SIG-M5 (cell line): Measurements from ENCODE around the gene VAMP3.
"Not testable (repeated sequence)": the region's sequence is repeated elsewhere in the genome, so short reads cannot be mapped to it uniquely, and the experiment has no call there.

Experiments
- DNase-seq: peaks from one replicate; lab custom pipeline; 2025; lab: John Stamatoyannopoulos, UW

VAMP3 gene

DNA sequence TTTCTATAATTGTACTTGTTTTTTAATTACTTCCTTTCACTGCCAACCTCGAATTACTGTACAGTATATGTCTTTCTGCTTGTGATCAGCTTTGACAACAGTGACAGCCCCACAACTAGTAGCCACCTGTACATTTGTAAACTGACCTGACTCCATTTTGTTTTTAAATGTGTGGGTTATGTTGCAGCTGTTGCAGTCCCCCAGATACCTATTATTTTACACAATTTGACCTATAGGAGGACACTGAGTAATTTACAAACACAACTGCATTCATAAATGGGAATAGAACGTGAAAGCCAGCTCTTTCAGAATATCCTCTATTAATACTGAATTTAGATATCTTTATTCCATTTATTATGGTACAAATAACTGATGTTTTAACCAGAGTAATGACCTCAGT is 2.5 kb upstream of the VAMP3 start:
- DNase-seq, result no peak

DNA sequence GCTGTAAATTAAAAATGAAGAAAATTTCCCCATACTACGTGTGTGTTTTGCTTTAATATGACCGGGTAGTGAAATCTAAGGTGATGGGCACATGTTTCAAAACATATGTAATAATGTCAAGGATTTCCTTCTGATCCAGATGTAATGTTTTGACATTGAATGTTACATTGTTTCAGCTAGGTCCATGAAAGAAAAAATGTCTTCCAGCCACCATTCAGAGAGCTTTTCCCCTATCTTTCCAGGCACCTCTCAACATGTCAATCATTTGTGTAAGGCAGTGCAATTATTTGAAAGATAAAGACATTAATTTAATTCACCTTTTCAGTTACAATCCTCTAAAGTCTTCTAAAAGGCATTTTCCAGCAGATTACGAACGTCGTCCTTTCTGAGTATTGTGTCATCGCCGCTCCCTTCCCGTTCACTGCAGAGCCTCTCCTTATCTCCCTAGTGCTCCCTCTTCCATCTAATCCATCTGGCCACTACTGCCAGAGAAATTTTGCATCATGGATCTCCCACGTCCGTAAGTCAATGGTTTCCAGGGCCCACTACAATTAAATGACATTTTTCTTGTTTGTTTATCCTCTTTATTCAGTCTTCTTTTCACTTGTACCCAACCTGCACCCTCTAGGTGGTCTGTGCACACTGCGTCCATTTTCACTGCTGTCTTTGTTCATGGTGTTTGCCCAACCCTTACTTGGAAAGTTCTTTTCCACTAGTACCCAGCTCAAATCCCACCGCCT is 1.3 kb upstream of the VAMP3 start:
- DNase-seq, result no peak

DNA sequence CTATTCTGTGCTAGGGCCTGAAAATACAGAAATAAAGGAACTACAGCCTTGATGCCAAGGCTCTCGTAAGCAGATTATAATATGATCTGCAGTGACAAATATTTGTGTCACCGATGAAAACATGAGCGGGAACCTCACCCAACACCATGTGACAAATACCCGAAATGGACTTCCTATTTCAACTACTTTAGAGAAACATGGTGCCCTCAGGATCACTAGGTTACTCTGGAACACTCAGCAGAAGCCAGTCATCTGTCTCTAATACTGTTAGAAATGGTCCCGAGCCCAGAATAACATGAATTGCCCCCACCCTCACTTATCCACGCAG is 463 bp upstream of the VAMP3 start:
- no peak for DNase-seq

DNA sequence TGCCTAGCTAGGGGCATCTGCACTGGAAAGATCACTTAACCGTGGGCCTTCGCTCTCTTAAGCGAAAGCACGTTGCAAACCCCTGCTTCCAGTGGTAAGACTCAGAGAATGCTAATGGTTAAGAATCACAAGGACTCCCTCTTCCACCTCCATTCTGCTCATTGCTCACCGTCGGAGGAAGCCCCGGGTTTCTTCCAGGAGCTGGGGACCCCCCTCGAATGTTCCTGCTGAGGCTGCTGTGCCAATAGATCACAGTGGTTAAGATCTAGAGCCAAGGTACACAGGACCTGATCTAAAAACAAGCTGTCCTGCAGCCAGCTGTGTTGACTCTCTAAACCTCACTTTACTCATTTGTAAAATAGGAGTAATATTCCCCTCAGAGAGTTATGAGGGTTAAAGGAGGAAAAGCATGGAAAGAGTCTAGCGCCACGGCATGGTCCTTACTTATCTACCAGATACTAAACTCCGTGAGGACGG is 765 bp downstream of the VAMP3 start:
- no peak for DNase-seq

DNA sequence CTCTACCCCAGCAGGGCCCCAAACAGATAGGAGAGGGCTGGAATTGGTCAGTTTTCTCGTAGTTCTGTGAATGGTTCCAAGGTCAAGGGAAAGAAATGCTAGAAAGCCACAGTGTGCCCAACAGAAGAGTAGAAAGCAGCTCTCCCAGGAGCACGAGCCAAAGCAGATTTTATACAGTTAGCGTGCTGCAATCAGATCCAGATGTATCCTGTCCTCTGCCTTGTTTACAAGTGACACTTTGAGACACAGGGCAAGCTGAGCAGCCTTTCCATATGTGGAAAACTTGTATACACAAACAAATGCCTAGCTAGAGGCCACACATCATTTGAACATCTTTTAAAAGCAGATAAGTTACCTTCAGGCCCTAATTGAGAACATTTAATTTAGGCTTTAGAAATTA is 6.5 kb downstream of the VAMP3 start:
- no peak for DNase-seq

DNA sequence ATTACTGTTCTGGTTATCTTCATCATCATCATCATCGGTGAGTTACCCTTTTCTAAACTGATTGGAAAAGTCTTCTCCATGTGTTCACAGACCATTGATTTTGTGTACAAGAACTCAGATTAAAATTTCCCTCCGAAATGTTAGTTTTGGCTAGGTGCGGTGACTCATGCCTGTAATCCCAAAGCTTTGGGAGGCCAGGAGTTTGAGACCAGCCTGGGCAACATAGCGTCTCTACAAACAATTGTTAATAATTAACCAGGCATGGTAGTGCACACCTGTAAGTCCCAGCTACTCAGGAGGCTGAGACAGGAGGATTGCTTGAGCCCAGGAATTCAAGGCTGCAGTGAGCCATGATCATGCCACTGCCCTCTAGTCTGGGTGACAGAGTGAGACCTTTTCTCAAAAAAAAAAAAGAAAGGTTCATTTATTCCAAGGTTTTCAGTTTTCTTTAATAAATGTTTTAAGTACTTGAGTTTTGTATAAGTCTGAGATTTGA is 7.1 kb downstream of the VAMP3 start:
- no peak for DNase-seq

DNA sequence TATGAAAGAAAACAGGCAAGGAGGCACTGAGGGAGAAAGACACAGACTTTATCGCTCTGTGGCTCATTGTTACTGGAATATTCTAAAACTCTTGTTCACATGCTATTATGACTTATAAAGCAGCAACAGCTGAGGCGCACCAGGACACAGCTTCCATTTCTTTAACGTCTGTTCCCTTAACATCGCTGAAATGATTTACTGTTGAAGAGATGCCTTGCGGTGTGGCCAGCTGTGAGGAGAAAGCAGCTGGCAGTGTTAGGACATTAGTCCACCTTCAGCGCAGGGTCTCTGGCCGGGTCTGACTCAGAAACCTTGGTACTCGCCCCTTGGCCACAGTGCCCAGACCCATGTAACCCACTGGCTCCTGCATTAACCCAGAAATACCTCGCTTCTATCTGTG is 9.9 kb downstream of the VAMP3 start:
- no peak for DNase-seq

DNA sequence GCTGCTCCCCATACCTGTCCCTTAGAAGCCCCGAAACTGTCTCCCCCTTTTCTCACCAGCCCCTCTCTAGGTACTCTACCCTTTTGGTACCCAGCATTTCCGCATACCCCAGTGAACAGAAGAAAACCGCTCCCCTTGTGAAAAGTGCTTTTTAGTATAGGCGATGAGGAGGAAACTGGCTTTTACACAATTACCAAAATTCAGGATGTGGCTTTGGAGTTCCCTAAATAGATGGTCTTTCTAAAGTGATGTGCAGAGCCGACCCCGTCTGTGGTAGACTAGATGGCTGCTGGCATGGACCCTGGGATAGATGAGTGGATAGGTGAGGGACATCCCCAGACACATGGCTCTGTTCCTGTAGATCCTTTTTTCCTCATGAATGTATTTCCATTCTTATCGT is 10.4 kb downstream of the VAMP3 start:
- DNase-seq, result no peak

DNA sequence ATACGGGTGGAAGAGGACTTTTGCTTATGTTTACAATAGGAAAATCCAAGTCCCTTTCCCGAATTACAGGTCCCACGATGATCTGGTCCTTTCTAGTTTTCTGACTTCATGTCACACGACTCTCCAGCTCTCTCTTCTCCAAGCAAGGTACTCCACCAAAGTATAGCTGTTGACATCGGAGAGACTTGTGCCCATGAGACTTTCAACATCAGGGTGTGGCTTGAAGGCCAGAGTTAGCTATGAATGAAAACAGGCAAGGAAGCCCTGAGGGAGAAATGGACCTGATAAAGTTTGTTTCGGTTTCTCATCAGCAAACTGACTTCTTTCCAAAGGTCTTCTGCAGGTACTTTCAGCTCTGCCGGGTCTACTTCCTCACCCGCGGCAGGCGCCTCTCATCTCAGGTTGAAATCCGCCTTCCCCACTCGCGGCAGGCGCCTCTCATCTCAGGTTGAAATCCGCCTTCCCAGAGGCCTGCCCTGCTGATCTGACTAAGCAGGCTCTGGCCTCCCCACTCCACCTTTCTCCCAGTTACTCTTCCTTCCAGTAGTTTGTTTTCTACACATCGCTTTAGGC is 10.9 kb downstream of the VAMP3 start:
- no peak for DNase-seq

DNA sequence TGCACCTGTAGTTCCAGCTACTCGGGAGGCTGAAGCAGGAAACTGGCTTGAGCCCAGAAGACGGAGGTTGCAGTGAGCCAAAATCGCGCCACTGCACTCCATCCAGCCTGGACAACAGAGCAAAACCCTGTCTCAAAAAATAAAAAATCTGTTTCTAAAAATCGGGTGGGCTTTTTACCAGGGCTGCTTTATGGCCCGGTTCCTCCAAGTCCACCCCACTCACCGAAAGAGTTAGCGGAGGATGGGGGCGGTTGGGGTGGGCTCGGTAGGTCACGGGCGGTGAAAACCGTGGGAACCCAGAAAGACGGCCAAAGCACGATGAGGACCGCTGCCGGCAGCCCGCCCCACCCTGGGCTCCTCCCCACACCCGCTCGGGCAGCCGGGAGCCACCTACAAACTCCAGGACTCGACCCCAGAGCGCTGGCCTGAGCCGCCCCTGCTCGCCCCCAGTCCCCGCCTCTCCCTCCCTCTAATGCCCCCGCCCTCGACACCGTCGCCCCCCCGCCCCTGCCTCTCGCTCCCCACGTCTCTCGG is 12.1 kb downstream of the VAMP3 start:
- no peak for DNase-seq

DNA sequence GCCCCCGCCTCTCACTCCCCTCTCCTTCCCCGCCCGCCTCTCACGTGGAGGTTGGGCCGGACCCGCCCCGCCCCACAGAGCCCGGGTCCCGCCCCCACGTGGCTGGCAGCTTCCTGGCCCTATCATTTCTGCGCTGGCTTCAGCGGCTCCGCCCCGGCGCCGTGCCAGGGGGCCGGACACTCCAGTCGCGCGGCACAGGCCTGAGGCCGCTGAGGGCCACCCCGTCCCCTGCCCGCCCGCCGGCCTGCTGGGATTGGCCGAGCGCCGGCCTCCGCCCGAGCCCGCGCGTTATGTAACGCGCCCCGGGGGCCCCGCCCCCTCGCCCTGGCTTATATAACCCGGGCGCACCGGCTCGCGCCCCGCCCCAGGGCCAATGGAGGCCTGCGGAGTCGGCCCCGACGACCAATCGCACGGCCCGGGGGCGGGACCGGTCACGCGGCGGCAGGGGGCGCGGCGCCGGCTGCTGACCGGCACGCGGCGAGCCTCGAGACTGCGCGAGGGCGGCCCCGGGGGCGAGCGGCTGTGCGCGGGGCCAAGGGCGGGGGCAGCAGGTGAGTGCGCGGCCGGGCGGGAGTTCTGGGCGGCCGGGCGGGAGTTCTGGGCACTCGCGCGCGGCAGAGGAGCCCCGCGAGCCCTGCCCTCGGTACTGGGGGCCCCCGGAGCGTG is 12.9 kb downstream of the VAMP3 start, which contains the start of gene PER3:
TSS of gene PER3 (plus strand) at position 466 of the 666 bp plus-strand sequence. CDS start 587 bp downstream, outside the sequence.
- no peak for DNase-seq

DNA sequence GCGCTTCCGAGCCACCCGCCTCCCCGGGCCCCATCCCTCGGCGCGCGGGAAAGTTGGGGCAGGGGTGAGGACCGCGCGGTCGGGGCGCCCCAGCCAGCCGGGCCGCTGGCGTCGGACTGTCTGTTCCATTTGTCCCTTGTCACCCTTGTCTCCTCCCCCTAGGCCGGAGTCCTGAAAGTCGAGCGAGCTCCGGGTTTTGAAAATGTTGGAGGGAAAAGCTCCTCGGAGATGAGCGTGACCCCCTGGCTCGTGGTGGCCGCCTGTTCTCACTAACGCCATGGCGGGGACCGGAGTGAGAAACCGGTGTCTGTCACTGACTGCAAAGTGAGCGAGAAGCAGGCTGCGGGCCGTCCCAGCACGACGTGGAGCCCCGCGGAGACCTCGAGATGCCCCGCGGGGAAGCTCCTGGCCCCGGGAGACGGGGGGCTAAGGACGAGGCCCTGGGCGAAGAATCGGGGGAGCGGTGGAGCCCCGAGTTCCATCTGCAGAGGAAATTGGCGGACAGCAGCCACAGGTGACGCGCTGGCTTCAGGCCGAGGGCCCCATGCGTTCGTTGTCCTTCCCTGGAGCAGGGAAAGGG is 13.5 kb downstream of the VAMP3 start:
- DNase-seq, result no peak

DNA sequence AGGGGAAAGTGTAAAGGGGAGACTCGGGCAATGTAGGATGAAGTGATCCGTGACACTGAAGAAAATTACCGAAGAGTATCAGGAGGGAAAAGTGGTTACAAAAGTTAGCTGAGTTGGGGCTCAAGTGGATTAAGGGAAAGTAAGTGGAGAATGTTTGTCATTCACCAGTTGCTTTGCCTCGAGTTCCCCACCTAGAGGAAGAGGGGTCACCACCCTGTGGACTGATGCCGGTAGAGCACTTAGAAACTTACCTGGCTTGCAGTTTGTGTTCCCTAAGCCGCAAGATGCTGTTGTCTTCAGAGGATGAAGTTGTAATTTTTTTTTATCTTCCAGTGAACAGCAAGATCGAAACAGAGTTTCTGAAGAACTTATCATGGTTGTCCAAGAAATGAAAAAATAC is 14.0 kb downstream of the VAMP3 start:
- no peak for DNase-seq

DNA sequence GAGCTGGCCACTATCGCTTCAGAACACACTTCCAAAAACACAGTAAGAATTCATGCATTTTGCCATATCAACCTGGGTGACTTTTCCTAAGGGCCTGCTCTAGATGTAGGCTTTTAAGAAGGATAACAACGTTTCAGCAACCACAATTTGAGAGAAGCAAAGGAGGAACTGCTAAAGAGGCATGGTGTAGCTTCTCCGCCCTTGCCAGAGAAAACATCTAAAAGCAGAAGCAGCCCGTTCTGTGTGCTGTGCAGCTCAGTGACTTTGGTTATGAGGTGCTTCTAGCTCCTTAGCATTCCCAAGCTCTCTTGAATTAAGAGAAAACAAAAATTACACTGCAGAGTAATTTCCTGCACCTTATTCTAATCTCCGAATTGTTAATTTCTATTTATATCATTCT is 15.7 kb downstream of the VAMP3 start:
- DNase-seq, result no peak

DNA sequence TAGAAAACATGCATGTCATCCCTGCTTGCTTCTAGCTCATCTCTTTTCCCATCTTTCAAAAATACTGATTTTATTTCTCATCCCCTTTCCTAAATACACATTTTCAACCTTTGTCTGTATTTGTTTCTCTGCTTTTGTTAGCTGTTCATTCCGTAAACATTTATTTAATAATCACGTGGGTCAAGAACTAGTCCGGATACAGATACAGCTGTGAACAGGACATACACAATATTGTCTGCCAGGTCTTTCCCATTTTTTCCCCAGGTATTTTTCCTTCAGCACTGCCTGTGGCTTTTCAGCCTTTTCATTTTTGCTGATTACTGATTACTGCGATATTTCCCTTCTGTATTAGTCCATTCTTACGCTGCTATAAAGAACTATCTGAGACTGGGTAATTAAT is 18.7 kb downstream of the VAMP3 start:
- DNase-seq, result no peak

DNA sequence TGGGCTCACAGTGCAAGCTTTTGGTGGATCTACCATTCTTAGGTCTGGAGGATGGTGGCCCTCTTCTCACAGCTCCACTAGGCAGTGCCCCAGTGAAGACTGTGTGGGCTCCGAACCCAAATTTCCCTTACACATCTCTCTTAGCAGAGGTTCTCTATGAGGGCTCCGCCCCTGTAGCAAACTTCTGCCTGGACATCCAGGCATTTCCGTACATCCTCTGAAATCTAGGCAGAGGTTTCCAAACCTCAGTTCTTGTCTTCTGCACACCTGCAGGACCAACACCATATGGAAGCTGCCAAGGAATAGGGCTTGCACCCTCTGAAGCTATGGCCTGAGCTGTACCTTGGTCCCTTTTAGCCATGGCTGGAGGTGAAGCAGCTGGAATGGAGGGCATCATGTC is 19.9 kb downstream of the VAMP3 start:
- not testable (repeated sequence) for DNase-seq

DNA sequence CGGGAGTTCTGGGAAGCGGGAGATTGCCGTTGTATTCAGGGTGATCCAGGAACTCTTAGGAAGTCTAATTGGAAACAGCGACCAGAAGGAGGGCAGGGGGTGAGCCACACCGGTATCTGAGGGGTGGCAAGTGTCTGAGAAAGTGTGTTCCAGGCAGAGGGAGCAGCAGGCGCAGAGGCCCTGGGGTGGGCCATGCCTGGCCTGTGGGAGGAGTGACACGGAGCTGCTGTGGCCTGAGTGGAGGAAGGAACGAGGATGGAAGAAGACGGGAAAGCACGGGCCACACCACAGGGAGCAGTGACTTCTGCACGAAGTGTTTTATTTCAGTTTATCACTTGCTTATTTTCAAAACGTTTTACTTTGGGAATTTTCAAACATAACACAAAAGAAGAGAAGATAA is 24.3 kb downstream of the VAMP3 start:
- no peak for DNase-seq

DNA sequence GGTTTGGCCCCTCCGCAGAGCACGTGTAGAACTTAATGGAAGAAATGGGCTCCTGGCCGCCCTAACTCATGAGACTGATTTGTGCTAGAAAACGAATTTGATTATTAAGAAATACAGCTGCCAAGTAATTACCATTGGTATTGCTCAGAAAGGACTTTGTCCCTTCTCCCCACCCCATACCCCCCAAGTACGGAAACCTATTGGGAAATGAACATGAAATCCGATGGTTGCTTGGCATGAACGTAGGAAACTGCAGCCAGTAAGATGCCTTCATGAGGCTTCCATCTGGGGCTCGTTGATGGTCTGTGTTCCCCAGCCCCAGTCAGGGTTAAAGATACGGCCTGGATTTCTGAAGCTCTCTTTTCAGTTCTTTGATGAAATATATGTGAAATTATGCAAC is 34.4 kb downstream of the VAMP3 start:
- DNase-seq, result no peak

DNA sequence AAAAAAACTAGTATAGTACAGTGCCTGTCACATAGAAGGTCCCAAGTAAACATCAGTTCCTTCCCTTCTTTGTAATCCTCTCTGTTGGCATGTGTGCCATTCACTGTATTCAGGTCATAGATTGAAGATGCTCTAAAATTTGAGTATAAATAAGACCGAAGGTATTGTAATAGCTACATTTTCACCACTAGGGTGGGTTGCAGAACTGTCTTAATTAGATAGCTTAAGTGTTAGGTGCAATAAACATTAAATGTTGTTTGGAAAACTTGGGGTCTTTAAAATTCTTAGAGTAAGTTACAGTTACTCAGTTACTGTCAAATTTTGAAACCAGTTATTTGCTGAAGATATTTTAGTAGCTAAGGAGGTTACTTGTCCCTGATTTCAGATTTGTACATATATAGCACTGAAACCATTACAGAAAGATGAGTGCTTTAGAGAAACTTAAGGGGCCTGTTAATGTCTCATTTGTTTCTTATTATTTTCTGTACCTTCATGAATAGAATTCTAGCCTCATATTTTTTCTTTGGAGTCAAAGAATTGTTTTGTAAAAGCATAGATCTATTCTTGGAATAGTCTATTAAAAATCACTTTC is 37.3 kb downstream of the VAMP3 start:
- DNase-seq, result no peak

DNA sequence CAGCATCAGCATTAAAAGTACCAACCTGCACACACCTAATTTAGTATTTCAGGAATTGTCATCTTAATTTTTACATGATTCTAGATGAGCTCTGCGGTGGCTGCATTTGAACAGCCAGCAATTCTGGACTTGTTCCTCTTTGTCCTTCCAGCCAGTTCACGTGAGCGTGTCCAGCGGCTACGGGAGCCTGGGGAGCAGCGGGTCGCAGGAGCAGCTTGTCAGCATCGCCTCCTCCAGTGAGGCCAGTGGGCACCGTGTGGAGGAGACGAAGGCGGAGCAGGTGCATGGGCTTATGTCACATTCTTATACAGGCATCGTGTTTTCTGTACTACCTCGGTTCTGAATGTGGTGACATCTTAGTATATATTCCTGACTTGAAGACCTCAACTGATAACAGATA is 38.6 kb downstream of the VAMP3 start:
- no peak for DNase-seq

DNA sequence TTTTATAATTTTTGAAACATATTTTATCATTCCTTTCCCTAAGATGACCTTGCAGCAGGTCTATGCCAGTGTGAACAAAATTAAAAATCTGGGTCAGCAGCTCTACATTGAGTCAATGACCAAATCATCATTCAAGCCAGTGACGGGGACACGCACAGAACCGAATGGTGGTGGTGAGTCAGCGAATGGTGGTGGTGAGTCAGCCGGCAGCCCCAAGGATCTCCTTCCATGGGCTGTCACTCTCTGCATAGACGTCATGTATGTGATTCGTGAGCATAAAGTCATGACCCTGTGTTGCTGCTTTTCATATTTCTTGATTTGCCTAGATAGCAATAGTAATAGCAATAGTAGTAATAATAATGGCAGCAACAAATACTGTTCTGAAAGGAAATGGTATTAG is 39.3 kb downstream of the VAMP3 start:
- DNase-seq, result no peak

DNA sequence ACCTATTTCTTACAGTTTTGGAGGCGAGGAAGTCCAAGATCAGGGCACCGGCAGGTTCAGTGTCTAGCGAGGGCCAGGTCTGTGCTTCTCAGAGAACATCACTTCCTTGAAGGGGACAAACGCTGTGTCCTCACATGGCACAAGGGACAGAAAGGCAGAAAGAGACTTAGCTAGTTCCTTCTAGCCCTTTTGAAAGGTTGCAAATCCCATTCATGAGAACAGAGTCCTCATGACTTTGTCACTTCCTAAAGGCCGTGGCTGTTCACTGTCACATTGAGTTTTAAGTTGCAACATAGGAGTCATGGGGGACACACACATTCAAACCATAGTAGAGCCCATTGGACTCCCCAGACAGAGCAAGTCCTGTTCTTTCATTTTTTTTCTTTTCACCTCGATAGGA is 40.4 kb downstream of the VAMP3 start:
- DNase-seq, result no peak
